GM03348 (cell line): ENCODE measurements around the gene RHPN2.
A peak's percentile ranks its signal among the peaks of the same experiment; 100 is the strongest.

Source experiments
- DNase-seq: peaks from one replicate; pipeline ENCODE4 v3.0.0; 2012; ENCODE audit warnings: low spot score

RHPN2 gene

GRCh38 chr19:33064792-33065550 lies at the start of gene RHPN2:
Gene RHPN2, minus strand, starts transcription at chr19:33064888. Its CDS starts 36 bp downstream, at chr19:33064852.
- peak; percentile 96 for DNase-seq

DNA sequence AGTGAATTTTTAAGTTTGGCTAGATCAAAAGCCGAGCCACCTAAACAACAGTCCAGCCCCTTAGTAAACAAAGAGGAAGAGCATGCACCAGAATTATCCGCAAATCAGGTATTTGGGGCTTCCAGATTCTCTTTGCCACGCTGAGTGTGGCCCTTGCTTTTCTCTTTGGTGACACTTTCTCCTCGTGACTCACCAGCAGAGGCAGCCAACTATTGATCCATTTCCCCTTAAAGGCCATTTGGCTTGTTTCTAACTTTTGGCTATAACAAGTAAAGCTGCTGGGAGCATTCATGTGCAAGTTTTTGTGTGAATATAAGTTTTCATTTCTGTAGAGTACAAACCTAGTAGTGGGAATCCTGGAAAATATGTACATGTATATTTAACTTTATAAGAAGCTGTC lies 49.6 kb upstream of the RHPN2 start:
- DNase-seq, result no peak

DNA sequence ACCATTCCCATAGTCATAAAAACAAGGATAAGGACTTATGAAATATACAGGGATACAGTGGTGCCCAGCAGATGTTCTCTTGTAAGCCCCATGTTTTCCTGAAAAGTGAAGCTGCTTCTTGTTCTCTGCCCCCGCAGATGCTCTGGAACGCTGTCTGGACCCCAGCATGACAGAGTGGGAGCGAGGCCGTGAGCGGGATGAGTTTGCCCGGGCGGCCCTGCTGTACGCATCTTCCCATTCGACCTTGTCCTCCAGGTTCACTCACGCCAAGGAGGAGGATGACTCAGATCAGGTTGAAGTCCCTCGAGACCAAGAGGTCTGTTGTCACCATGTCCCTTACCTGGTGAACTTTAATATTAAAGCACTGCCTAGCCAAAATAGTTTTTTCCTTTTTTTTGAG lies 46.9 kb upstream of the RHPN2 start:
- no peak for DNase-seq

DNA sequence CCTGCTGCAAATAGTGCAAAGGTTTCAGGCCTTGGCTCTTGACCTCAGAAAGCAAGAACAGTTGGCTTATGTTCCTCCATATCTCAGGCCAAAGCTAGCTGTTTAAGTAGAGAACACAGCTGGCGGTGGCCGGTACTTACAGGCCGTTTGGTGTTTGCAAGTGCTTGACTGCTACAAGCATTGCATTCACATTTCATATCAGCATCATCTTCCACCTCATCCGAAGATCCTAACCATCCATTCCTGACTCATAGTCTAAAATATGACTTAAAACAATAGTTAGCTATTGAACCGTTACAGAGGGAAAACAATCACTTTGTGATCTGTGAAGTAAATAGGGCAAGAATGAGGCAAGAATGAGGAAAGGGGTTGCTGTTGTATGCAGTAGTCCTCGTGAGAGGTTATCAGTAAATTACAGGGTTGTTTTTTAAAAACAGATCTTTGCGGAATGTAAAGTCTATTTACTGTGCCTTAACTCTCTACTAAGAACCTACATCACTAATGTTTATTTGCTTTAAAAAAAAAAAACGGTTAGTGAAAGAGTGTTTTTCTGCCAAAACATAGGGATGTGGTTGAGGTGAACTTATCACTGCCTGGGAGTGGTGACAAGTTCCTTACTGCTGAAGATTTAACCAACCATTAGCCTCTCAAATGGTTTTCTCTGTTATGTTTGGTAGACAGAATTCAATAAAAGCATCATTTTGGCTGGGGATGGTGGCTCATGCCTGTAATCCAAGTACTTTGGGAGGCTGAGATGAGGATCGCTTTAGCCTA lies 45.6 kb upstream of the RHPN2 start:
- no peak for DNase-seq

- DNase-seq, result no peak
Observed at GRCh38 chr19:33108161-33108560, 43.5 kb upstream of the RHPN2 start.

DNA sequence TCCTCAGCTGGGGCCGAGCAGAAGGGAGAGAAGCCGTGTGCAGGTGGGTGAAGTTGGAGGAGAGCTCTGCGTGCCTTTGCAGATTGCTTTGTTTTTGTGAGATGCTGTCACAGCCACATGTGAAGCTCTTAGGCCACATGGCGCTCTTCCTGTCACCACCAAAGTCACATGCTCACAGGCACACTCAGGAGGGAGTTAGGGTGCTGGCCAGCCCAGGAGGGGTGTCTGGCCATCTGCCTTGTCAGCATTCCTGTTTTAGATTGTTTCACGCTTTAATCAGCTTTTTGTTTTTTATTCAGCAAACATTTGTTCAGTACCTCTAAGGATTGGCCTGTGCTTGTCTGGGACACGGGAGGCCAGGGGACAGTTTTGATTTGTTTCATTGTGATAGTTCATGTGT lies 38.2 kb upstream of the RHPN2 start:
- no peak for DNase-seq

GRCh38 chr19:33100894-33101644 lies 36.4 kb upstream of the RHPN2 start:
- no peak for DNase-seq

DNA sequence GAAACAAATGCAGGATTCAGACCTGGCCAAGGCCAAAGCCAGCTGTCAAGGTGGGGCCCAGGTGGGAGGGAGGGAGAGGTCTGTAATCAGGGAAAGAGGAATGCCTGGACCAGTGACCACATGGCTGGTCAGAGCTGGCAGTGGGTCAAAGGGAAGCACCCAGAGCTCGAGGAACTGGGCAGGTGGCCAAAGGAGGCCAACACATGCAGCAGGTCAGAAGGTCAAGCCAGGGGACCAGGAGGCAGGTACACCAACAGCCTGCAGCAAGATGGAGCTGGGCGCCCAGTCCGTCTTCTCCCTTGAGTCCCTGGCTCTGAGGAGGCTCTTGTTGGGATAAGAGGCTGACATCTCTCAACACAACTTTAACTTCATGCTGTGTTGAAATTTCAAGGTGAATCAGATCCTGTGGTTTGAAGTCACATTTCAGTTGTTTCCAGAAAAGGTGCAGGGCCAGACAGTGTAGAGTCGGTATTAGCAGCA lies 33.4 kb upstream of the RHPN2 start:
- DNase-seq, result no peak

DNA sequence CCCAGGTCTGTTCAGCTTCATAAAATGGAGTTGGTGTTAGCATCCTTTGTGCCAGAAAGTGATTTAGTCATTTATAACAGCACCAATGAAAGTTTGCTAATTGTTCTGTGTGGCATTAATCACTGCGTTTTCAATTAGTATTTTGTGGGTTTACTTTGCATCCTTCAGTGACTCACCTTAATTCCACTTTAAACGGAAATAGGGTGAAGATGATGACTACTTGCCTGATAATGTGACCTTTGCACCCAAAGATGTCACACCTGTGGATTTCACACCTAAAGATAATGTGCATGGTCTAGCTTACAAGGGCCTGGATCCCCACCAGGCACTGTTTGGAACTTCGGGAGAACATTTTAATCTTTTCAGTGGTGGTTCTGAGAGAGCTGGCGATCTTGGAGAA lies 31.3 kb upstream of the RHPN2 start:
- no peak for DNase-seq

DNA sequence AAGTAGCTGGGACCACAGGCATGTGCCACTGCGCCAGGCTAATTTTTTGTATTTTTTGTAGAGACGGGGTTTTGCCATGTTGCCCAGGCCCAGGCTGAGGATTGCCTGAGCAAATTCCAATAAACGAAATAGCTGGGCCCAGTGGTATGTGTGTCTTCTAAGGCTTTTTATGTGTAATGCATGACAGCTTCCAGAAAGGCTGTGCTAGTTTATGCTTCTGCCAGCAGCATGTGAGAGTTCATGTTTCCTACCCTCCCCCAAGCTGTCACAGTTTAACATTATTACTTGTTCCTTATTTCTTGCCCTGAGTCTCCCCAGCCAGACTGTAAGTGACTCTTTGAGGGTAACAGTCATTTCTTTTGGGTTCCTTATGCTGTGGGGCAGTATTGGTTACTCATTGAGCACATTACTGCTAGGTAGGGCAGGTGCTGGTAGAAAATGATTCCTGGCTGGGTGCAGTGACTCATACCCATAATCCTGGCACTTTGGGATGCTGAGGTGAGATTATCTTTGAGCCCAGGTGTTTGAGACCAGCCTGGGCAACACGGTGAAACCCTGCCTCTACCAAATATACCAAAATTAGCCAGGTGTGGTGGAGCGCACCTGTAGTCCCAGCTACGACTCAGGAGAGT lies 29.9 kb upstream of the RHPN2 start:
- no peak for DNase-seq

GRCh38 chr19:33093420-33094210 lies 28.9 kb upstream of the RHPN2 start:
- no peak for DNase-seq

GRCh38 chr19:33090179-33090578 lies 25.5 kb upstream of the RHPN2 start:
- no peak for DNase-seq

DNA sequence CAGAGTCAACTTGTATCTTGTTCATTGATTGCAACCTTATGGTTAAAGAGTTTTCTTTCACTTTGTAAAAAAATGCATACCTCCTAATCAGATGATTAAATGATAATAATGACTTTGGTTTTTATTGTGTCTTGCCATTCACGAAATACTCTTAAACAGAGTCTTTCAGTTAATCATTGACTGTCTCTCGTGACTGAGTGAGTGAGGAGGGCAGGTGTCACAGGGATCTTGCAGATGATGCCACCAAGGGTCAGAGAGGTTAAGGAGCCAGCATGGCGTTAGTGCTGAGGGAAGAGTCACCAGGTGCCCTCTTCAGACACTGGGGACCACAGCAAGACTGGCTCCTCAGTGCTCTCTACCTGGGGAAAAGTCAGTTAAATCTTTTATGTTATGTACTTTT lies 24.3 kb upstream of the RHPN2 start:
- no peak for DNase-seq

GRCh38 chr19:33086955-33087354 lies 22.3 kb upstream of the RHPN2 start:
- DNase-seq, result no peak

DNA sequence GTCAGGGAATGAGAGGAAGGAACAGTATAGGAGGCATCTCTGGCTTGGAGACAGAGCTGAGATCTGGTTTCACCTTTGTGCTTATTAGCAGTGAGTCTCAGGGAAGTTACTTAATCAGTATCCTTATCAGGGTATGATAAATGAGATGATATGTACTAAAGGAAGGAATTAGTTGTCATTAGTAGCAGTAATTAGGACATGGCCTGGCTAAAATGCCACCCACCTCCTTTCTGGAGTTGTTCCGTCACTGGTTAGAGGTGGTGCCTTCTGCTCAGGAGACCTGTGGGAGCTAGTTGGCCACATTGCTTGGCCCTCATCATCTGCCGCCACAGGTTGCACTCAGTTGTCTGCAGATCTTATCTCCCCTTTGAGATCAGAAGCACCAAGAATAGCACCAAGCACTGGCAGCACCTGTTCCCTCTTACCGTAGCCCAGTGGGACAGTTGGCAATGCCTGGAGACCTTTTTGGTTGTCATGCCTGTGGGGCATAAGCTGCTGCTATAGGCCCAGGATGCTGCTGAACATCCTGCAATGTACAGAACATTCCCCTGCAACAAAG lies 21.0 kb upstream of the RHPN2 start:
- DNase-seq, result no peak

DNA sequence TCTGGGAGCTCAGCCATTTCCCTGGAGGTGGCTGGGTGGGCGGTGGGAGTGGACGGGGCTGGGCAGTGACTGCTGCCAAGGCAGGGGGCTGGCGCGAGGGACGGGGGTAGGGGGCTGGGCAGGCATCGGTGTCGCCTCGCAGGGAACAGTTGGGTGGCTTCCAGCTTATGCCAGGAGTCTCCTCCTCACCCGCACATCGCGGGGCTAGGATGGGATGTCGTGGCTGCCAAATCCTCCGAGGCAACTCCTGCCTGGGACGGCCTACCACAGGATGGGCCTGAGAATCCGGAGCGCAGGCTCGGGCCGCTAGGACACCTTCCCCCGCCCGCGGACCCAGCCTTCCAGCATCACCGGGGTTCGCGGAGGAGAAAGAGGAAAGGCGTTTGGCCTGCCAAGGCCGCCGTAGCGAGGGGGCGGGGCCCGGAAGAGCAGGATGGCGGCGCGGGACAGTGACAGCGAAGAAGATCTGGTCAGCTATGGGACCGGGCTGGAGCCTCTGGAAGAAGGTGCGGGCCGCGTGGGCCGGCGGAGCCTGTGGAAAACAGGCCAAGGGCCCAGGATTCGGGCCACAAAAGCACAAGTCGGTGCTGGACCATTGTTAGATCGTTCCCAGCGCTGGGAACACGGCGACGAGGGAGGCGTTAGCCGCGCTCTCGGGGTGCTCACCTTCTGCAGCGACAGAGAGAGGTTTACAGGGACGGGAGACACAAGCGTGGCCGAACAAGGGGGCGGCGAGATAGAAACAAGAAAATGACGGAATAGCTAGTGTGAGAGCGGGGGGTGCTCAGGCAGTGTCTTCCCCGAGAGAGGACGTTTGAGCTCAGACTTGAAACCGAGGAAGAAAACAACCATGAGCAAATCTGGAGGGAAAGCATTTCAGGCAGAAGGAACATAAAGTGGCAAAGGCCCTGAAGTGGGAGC lies 16.3 kb upstream of the RHPN2 start, which contains the start of gene GPATCH1:
TSS of gene GPATCH1 (plus strand) at position 421 of the 921 bp plus-strand sequence. CDS start at position 434, 13 bp downstream.
- peak; percentile 95 for DNase-seq

DNA sequence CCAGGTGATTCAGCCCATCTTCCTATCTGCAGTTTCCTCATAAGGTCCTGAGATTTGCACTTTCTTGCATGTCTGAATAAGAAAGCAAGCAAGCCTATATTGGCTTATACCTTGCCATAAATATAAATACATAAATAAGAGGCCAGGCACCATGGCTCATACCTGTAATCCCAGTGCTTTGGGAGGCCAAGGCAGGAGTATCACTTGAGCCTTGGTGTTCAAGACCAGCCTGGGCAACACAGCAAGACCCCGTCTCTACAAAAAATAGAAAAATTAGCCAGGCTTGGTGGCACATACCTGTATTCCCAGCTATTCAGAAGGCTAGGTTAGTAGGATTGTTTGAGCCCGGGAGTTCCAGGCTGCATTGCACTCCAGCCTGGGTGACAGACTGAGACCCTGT lies 10.8 kb upstream of the RHPN2 start:
- DNase-seq, result no peak

DNA sequence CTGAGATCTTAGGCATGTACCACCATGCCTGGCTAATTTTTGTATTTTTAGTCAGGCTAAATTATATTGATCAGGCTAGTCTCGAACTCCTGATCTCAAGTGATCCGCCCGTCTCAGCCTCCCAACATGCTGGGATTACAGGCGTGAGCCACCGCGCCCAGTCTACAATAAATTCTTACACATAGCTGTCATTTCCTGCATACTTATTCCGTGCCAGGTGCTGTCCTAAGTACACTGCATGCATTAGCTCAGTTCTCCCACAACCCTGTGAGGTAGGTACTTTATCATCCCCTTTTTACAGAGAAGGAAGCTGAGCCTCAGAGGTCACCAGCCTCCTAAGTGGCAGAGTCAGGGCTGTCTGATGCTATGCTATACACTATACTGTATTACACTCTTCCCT lies 7.2 kb upstream of the RHPN2 start:
- no peak for DNase-seq

GRCh38 chr19:33067121-33067520 lies 2.4 kb upstream of the RHPN2 start:
- no peak for DNase-seq

GRCh38 chr19:33066543-33066942 lies 1.9 kb upstream of the RHPN2 start:
- DNase-seq, result no peak
